ENCODE measurements around the gene CERS6.

- TF ChIP-seq CTCF (IDR thresholded peaks at IDR 0.05; ENCODE audit: poor library complexity) (no peak), EZH2phosphoT487 (IDR thresholded peaks at IDR 0.05; ENCODE audit: low read depth, severe bottlenecking, unreplicated experiment) (no peak)
Measured at GRCh38 chr2:168559187-168559586, 103.1 kb downstream of the CERS6 start.
